K562 (cell line): ENCODE results near the gene MKNK2. TPM values are rescaled to one million over a fixed set of nuclear protein-coding genes. Genes with fewer than 3 reads are reported as not detected.

Experiments
- ATAC-seq: fragments of 200-7000 bp; cut with Tn5 transposase; 3 replicates; pipeline ENCODE4 v1.9.1; 2020; ENCODE audit warnings: moderate library complexity
- BruUV-seq: library from RNA; stranded (reverse); fragments of 400-500 nt; replicated peaks from 2 replicates; lab custom pipeline; 2021; lab: Mats Ljungman, UMichigan
- CTCF ChIA-PET: fragments of 300-600 bp; formaldehyde crosslinking; extraction: SDS; loops from one replicate; lab custom pipeline; 2021; ENCODE audit warnings: low intra/inter-chr PET ratio; lab: Yijun Ruan, JAX
- POLR2A ChIA-PET: fragments of 300-600, 350-650 bp; sonication (Branson Sonifier 250); formaldehyde crosslinking; extraction: SDS; loops from one replicate; lab custom pipeline; 2021; ENCODE audit warnings: antibody characterized with exemption, inconsistent platforms; lab: Yijun Ruan, JAX
- DNase-seq, 4 experiments: peaks; one replicate each; pipeline versions ENCODE4 v3.0.0 to v3.0.0-alpha.2; 2011 to 2018; ENCODE audit warnings: low spot score in 3 of 4, mixed read lengths in 3 of 4; ENCODE audit errors: extremely low read depth in 1 of 4
- FAIRE-seq: peaks from 2 replicates; lab custom pipeline; 2011; peaks lifted over from hg19 to GRCh38; lab: Jason Lieb, UNC
- H2AFZ ChIP-seq: 2 replicates; pipeline ENCODE4 v1.6.0; 2011; ENCODE audit warnings: low read depth, low read length, control low read depth, inconsistent platforms
- H3K27ac ChIP-seq: fragments of 200-600 bp; 3 replicates; pipeline ENCODE4 v1.8.0; 2011; ENCODE audit warnings: low read depth, mild to moderate bottlenecking, control low read depth, inconsistent platforms, low read length, moderate library complexity, mixed read lengths; ENCODE audit errors: extremely low read depth
- H3K27me3 ChIP-seq, 2 experiments: fragments of 300-600 bp in 1 of 2; 2 replicates in 1 of 2; 3 replicates in 1 of 2; pipeline versions ENCODE4 v1.6.0 to v1.8.0; 2011; ENCODE audit warnings: inconsistent platforms in 2 of 2, low read length in 2 of 2, mild to moderate bottlenecking in 1 of 2, mixed read lengths in 1 of 2, moderate library complexity in 1 of 2; ENCODE audit not compliant: control insufficient read depth in 2 of 2, insufficient read depth in 2 of 2
- H3K36me3 ChIP-seq: fragments of 300-600 bp; 3 replicates; pipeline ENCODE4 v1.8.0; 2011; ENCODE audit warnings: mild to moderate bottlenecking, low read length, inconsistent platforms; ENCODE audit not compliant: control insufficient read depth, insufficient read depth
- H3K4me1 ChIP-seq, 2 experiments: fragments of 200-600 bp in 1 of 2; replicated peaks in 1 of 2; 2 replicates in 1 of 2; 3 replicates in 1 of 2; pipeline versions ENCODE4 v1.5.1 to v1.8.0; 2011; ENCODE audit warnings: inconsistent platforms in 2 of 2, low read length in 2 of 2, mild to moderate bottlenecking in 1 of 2, mixed read lengths in 1 of 2, moderate library complexity in 1 of 2; ENCODE audit not compliant: control insufficient read depth in 2 of 2, insufficient read depth in 2 of 2
- H3K4me2 ChIP-seq: 2 replicates; pipeline ENCODE4 v1.6.1; 2011; ENCODE audit warnings: low read length, control low read depth, inconsistent platforms, mixed read lengths; ENCODE audit not compliant: insufficient read depth
- H3K4me3 ChIP-seq: fragments of 200-600 bp; sonication (generic), shearing (Covaris generic); 2 replicates; pipeline ENCODE4 v1.5.1; 2016; ENCODE audit warnings: control low read depth, inconsistent platforms
- H3K79me2 ChIP-seq: fragments of 200-600 bp; 3 replicates; pipeline ENCODE4 v1.8.0; 2011; ENCODE audit warnings: low read length, inconsistent platforms; ENCODE audit not compliant: control insufficient read depth, insufficient read depth
- H3K9ac ChIP-seq, 2 experiments: 2 replicates each; pipeline versions ENCODE4 v1.6.0 to v1.6.1; 2011; ENCODE audit warnings: low read depth in 2 of 2, low read length in 2 of 2, control low read depth in 1 of 2, inconsistent platforms in 1 of 2, mild to moderate bottlenecking in 1 of 2, mixed read lengths in 1 of 2; ENCODE audit not compliant: insufficient read depth in 1 of 2
- H3K9me1 ChIP-seq: one replicate; pipeline ENCODE4 v1.6.0; 2011; ENCODE audit warnings: inconsistent platforms, mild to moderate bottlenecking, low read length, moderate library complexity; ENCODE audit not compliant: control insufficient read depth, insufficient read depth
- H3K9me3 ChIP-seq: replicated peaks from 2 replicates; pipeline ENCODE4 v1.5.1; 2011; ENCODE audit warnings: low read depth, low read length, inconsistent platforms; ENCODE audit not compliant: control insufficient read depth, insufficient read depth
- H4K20me1 ChIP-seq: replicated peaks from 2 replicates; pipeline ENCODE4 v1.6.1; 2011; ENCODE audit warnings: low read length, inconsistent platforms, mixed read lengths; ENCODE audit not compliant: control insufficient read depth, insufficient read depth
- CEBPG ChIP-seq, 3 experiments: fragments of 200-800 bp in 1 of 3; sonication (Bioruptor generic) in 1 of 3; sonication (generic) in 1 of 3; formaldehyde crosslinking in 1 of 3; IDR thresholded peaks in 2 of 3; conservative IDR thresholded peaks in 1 of 3; 2 replicates each; pipeline versions ENCODE4 v1.6.1 to v1.8.0; 2016 to 2022; ENCODE audit warnings: missing compliant biosample characterization in 2 of 3, missing genetic modification characterization in 2 of 3, mild to moderate bottlenecking in 1 of 3, missing genetic modification reagents in 1 of 3
- HOMEZ ChIP-seq: fragments of 250-450 bp; sonication (Bioruptor Pico); IDR thresholded peaks from 2 replicates; pipeline ENCODE4 v1.4.0; 2020; ENCODE audit warnings: mild to moderate bottlenecking, moderate library complexity
- POLR2G ChIP-seq: fragments of 200-400 bp; formaldehyde crosslinking; IDR thresholded peaks from 2 replicates; pipeline ENCODE4 v1.6.1; 2017; ENCODE audit warnings: low read depth, mild to moderate bottlenecking, antibody characterized with exemption, low read length, moderate library complexity
- PPARD ChIP-seq: fragments of 250-450 bp; sonication (Bioruptor Pico); IDR thresholded peaks from 2 replicates; pipeline ENCODE4 v1.8.0; 2022; ENCODE audit warnings: inconsistent platforms, mild to moderate bottlenecking, moderate library complexity
- PREB ChIP-seq: sonication (generic); formaldehyde crosslinking; IDR thresholded peaks from 2 replicates; pipeline ENCODE4 v1.8.1; 2023; ENCODE audit warnings: mild to moderate bottlenecking, missing genetic modification reagents
- RBFOX2 ChIP-seq: fragments of 200-400 bp; formaldehyde crosslinking; IDR thresholded peaks from 2 replicates; pipeline ENCODE4 v1.6.1; 2017; ENCODE audit warnings: low read depth, mild to moderate bottlenecking, low read length, moderate library complexity
- RBM22 ChIP-seq: fragments of 200-400 bp; formaldehyde crosslinking; IDR thresholded peaks from 2 replicates; pipeline ENCODE4 v1.6.1; 2018; ENCODE audit warnings: low read length, low read depth; ENCODE audit not compliant: poor library complexity, severe bottlenecking
- STAG1 ChIP-seq: sonication (generic); formaldehyde crosslinking; IDR thresholded peaks from 2 replicates; pipeline ENCODE4 v1.5.0; 2020; ENCODE audit warnings: missing genetic modification reagents, borderline replicate concordance
- TFAP4 ChIP-seq: sonication (generic); formaldehyde crosslinking; IDR thresholded peaks from 2 replicates; pipeline ENCODE4 v1.8.0; 2022; ENCODE audit warnings: missing genetic modification reagents, mild to moderate bottlenecking, moderate library complexity, borderline replicate concordance
- ZBTB7A ChIP-seq: IDR thresholded peaks from 2 replicates; pipeline ENCODE4 v1.6.1; 2011; ENCODE audit warnings: low read depth, mild to moderate bottlenecking, low read length, moderate library complexity, borderline replicate concordance; ENCODE audit not compliant: control insufficient read depth
- ZC3H4 ChIP-seq: sonication (generic); formaldehyde crosslinking; IDR thresholded peaks from 2 replicates; pipeline ENCODE4 v1.9.0; 2021; ENCODE audit warnings: missing genetic modification reagents, borderline replicate concordance
- ZNF143 ChIP-seq: sonication (generic); formaldehyde crosslinking; IDR thresholded peaks from 2 replicates; pipeline ENCODE4 v1.9.0; 2022; ENCODE audit warnings: mild to moderate bottlenecking, missing genetic modification reagents
- ZNF253 ChIP-seq: fragments of 250-450 bp; sonication (Bioruptor Pico); conservative IDR thresholded peaks from 2 replicates; pipeline ENCODE4 v1.6.1; 2021; ENCODE audit warnings: mild to moderate bottlenecking
- ZNF384 ChIP-seq: IDR thresholded peaks from 2 replicates; pipeline ENCODE4 v1.6.1; 2012; ENCODE audit warnings: low read depth, low read length, improper control_type of control experiment
- WGBS: fragments of 100-300 bp; shearing (Covaris generic); methylation state at CpG from one replicate; pipeline ENCODE4 v1.1.6; 2016; ENCODE audit warnings: low coverage, mixed read lengths; ENCODE audit not compliant: insufficient coverage; ENCODE audit errors: missing lambda C conversion rate; 5-methylcytosine and 5-hydroxymethylcytosine counted together
- in situ Hi-C: fragments of 300-500 bp; cut with MboI; formaldehyde crosslinking; loops from 4 replicates; pipeline ENCODE4 v1.15.0; 2018; ENCODE audit warnings: inconsistent platforms, mixed read lengths
- intact Hi-C: fragments of 100-400 bp; cut with micrococcal nuclease; formaldehyde crosslinking; loops from 2 replicates; pipeline ENCODE4 v1.14.2; 2022
- polyA plus RNA-seq, 8 experiments: library from polyadenylated mRNA; depleted of rRNA in 4 of 8; stranded (reverse) in 5 of 8; unstranded in 3 of 8; fragments of >200 nt; fragmentation: Nextera tagmentation in 2 of 8; fragmentation: Illumina TruSeq in 1 of 8; extraction: Ambion mirVana in 2 of 8; extraction: Trizol in 1 of 8; gene quantifications; 2 replicates each; pipeline versions ENCODE4 v1.2.1 to v1.2.3, GENCODE V29; 2011 to 2014; ENCODE audit warnings: inconsistent platforms in 1 of 8, missing spikeins in 1 of 8
- total RNA-seq, 7 experiments: library from RNA; depleted of rRNA in 6 of 7; stranded (reverse); fragments of >200 nt in 6 of 7; fragmentation: Illumina TruSeq in 2 of 7; extraction: Trizol in 2 of 7; gene quantifications; 2 replicates each; pipeline versions ENCODE4 v1.2.1 to v1.2.3, GENCODE V29; 2011 to 2021; ENCODE audit warnings: low replicate concordance in 1 of 7

Gene MKNK2
- total and polyA plus RNA-seq, 9 of the 15 experiments (the other 6 are each of a cell fraction or from before 2014, with no cell fraction given), result 5.1 to 191 (median 51.9) TPM

GRCh38 chr19:2043961-2044708, 6.9 kb downstream of the MKNK2 start:
- ChIA-PET POLR2A (interaction anchor here (0.6 to 2.3 kb wide), 9 partner anchors 8 to 352 kb away, joined by 3 to 18 read pairs (median 5); no protein-coding TSS in a partner anchor), CTCF (no interaction called here)
- BruUV-seq, result no TSS peak
- Histone ChIP-seq H4K20me1 (peaks cover 25% of the 10 kb centered on the region), H3K4me3 (no peak overlapping the region), H3K9me3 (no peaks in the 10 kb centered on the region), H3K36me3 (peaks cover 93% of the 10 kb centered on the region; the same call in 2 of the 3 replicates), H3K9ac (peak overlapping the region in 1 of 2 experiments; percentile 66; a peak in 2 of 4 replicates), H3K79me2 (peaks cover 39% of the 10 kb centered on the region), H3K27me3 (no peaks in the 10 kb centered on the region), H2AFZ (no peak overlapping the region), H3K27ac (peak overlapping the region; percentile 18; the same call in 1 of the 3 replicates), H3K4me2 (no peak overlapping the region), H3K4me1 (peaks cover 21 to 91% of the 10 kb centered on the region in 2 experiments), H3K9me1 (peaks cover 3% of the 10 kb centered on the region)
- DNase-seq, result peak in 2 of 4 experiments; percentile 7 to 8
- no peak for FAIRE-seq
- in situ Hi-C loops (no loop called here), intact Hi-C loops (no loop called here)
- WGBS, result 74% methylated on average over 8 of the region's 11 CpGs
- ATAC-seq, result no peak
- 0 out of 2 replicates have a peak, but pooled peaks have one; percentile 17 for TF ChIP-seq ZC3H4
- no peak for TF ChIP-seq HOMEZ (CRISPR knock-in tag)
- TF ChIP-seq RBM22, result peak; percentile 62
- TF ChIP-seq ZNF143 (CRISPR knock-in tag), result no peak
- peak; percentile 77 for TF ChIP-seq POLR2G
- no peak for TF ChIP-seq STAG1 (CRISPR knock-in tag)
- TF ChIP-seq PREB (CRISPR knock-in tag), result no peak
- TF ChIP-seq PPARD (CRISPR knock-in tag), result no peak
- 0 out of 2 replicates have a peak, but pooled peaks have one; percentile 42 for TF ChIP-seq TFAP4 (CRISPR knock-in tag)
- peak; percentile 73 for TF ChIP-seq RBFOX2
- peak; percentile 66; the same call in 1 of the 2 replicates for TF ChIP-seq ZNF384
- no peak for TF ChIP-seq ZNF253
- TF ChIP-seq ZBTB7A, result no peak
- no peak for TF ChIP-seq CEBPG (CRISPR knock-in tag; IDR thresholded peaks at IDR 0.05)
- no peak for TF ChIP-seq CEBPG (tag; conservative IDR thresholded peaks at IDR 0.05 in 1 of 2, IDR thresholded peaks at IDR 0.05 in 1 of 2)
